Measurements from ENCODE around the gene HOXB5. TPM values are rescaled to one million over a fixed set of nuclear protein-coding genes. Genes with fewer than 3 reads are reported as not detected.
A peak's percentile ranks its signal among the peaks of the same experiment; 100 is the strongest.

The HOXB5 gene
- total and polyA plus RNA-seq, 2 donors (not counting 1 experiment from before 2014, with no cell fraction given), result not detected

DNA sequence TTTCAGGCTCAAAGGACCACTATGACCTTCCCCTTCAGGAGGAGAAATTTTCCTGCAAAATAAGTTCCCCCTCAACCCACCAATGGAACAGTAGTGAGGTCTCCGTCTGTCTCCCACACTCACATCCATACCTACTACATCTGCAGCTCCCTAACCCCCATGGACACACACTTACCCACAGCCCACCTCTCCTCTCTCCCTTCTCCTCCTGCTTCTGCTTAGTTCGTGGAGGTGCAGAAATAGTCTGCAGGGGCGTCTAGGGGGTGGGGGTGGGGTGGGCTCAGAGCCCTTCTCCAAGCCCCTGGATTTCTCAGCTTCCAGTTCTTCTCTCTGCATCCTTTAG lies 24.4 kb downstream of the HOXB5 start:
- H3K9me3 Mint-ChIP-seq (ENCODE audit: insufficient read depth), result no peaks in the 10 kb centered on the region
- H3K4me1 Mint-ChIP-seq, result peaks cover 9% of the 10 kb centered on the region
- H3K27ac Mint-ChIP-seq, result no peak overlapping the region
- no peaks in the 10 kb centered on the region for H4K20me1 ChIP-seq (ENCODE audit: control insufficient read depth, insufficient read depth, low read length, poor library complexity, severe bottlenecking)
- ATAC-seq (ENCODE audit: low read depth), result no peak
- H3K27me3 Mint-ChIP-seq, result peaks cover 23% of the 10 kb centered on the region
- H3K4me2 ChIP-seq (replicated peaks; ENCODE audit: low read depth, low read length, poor library complexity, severe bottlenecking), result peak overlapping the region; percentile 40
- intact Hi-C loops (cut with micrococcal nuclease), result no loop called here
- no peaks in the 10 kb centered on the region for H3K36me3 ChIP-seq (replicated peaks in 1 of 2; ENCODE audit: control extremely low read depth in 1 of 2, control insufficient read depth in 1 of 2, extremely low read depth in 1 of 2, insufficient read depth in 2 of 2, low read length in 1 of 2)
- no peak overlapping the region for H2AFZ ChIP-seq (ENCODE audit: insufficient read depth, low read depth, low read length, poor library complexity, severe bottlenecking)
- no peak for DNase-seq
- no peak overlapping the region for H3K27ac ChIP-seq (ENCODE audit: low read length in 2 of 2)
- TF ChIP-seq, protein P1, sequence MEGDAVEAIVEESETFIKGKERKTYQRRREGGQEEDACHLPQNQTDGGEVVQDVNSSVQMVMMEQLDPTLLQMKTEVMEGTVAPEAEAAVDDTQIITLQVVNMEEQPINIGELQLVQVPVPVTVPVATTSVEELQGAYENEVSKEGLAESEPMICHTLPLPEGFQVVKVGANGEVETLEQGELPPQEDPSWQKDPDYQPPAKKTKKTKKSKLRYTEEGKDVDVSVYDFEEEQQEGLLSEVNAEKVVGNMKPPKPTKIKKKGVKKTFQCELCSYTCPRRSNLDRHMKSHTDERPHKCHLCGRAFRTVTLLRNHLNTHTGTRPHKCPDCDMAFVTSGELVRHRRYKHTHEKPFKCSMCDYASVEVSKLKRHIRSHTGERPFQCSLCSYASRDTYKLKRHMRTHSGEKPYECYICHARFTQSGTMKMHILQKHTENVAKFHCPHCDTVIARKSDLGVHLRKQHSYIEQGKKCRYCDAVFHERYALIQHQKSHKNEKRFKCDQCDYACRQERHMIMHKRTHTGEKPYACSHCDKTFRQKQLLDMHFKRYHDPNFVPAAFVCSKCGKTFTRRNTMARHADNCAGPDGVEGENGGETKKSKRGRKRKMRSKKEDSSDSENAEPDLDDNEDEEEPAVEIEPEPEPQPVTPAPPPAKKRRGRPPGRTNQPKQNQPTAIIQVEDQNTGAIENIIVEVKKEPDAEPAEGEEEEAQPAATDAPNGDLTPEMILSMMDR (IDR thresholded peaks at IDR 0.05), result no peak
- TF ChIP-seq EZH2 (IDR thresholded peaks at IDR 0.05; ENCODE audit: borderline replicate concordance, insufficient read depth, low read depth, low read length, poor library complexity, severe bottlenecking), result no peak
- H3K9ac ChIP-seq (ENCODE audit: low read length), result no peak overlapping the region
- peaks cover 0 to 57% (median 25%) of the 10 kb centered on the region in 4 experiments for H3K27me3 ChIP-seq (replicated peaks in 1 of 4; ENCODE audit: control extremely low read depth in 1 of 4, control insufficient read depth in 3 of 4, insufficient read depth in 4 of 4, low read length in 3 of 4)
- ChIA-PET POLR2A (no interaction called here), CTCF (interaction anchor here (1.3 kb wide), 1 partner anchor 217 kb away, joined by 3 read pairs; no protein-coding TSS in a partner anchor)
- WGBS (ENCODE audit: insufficient coverage), result 100% methylated on average over 1 of the region's 3 CpGs
- H3K4me3 Mint-ChIP-seq, result no peak overlapping the region
- peaks cover 5 to 8% of the 10 kb centered on the region in 2 donors for H3K4me1 ChIP-seq (ENCODE audit: control insufficient read depth in 2 of 2, insufficient read depth in 2 of 2, low read length in 2 of 2)
- no peaks in the 10 kb centered on the region for H3K79me2 ChIP-seq (ENCODE audit: control insufficient read depth, insufficient read depth, low read length)
- H3K9me3 ChIP-seq (ENCODE audit: control extremely low read depth in 1 of 3, control insufficient read depth in 2 of 3, insufficient read depth in 1 of 3, low read length in 2 of 3), result peaks cover 0 to 6% (median 0%) of the 10 kb centered on the region in 3 donors
- no peak overlapping the region for H3K4me3 ChIP-seq (ENCODE audit: control extremely low read depth in 1 of 5, extremely low read depth in 1 of 5, insufficient read depth in 1 of 5, low read depth in 2 of 5, low read length in 4 of 5)

DNA sequence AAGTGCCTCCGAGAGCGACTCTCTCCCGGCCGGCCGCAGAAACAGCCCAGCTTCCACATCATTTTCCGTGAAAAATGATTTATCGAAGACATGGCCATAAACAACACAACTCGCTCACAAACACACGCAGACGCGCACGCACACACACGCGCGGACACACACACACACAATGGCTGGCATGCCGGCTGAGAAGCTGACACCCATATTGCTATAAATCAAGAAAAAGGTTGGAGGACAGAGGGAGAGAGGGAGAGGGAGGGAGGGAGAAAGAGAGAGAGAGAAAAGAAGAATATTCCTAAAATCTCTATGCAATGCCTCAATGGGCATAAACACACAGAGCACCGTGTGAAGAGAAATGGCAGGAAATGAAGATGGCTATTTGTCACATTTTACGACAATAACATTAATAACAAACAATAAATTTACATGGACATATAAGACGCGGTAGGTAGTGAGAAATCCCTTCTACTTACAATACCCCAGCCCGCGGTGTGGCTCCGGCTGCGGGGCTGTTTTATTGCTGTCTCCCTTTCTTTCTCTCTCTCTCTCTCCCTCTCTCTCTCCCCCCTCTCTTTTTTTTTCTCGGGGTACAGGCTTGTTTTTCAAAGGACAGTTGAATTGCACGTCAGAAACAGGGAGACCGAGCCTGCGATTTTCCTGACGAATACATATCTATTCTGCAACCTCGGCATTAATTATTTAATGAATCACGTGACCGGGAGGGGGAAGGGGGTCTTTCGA lies 24.9 kb downstream of the HOXB5 start:
- H3K9me3 Mint-ChIP-seq (ENCODE audit: insufficient read depth), result no peaks in the 10 kb centered on the region

More for the DNA sequence above, 24.9 kb downstream of the HOXB5 start:
- peak overlapping the region; percentile 37 for H2AFZ ChIP-seq (ENCODE audit: insufficient read depth, low read depth, low read length, poor library complexity, severe bottlenecking)
- Mint-ChIP-seq H3K27ac (no peak overlapping the region), H3K4me1 (peaks cover 9% of the 10 kb centered on the region), H3K27me3 (peaks cover 23% of the 10 kb centered on the region), H3K4me3 (no peak overlapping the region)
- H3K27ac ChIP-seq (ENCODE audit: low read length in 2 of 2), result no peak overlapping the region
- no peaks in the 10 kb centered on the region for H3K36me3 ChIP-seq (replicated peaks in 1 of 2; ENCODE audit: control extremely low read depth in 1 of 2, control insufficient read depth in 1 of 2, extremely low read depth in 1 of 2, insufficient read depth in 2 of 2, low read length in 1 of 2)
- H3K27me3 ChIP-seq (replicated peaks in 1 of 4; ENCODE audit: control extremely low read depth in 1 of 4, control insufficient read depth in 3 of 4, insufficient read depth in 4 of 4, low read length in 3 of 4), result peaks cover 0 to 61% (median 25%) of the 10 kb centered on the region in 4 experiments
- POLR2A ChIA-PET, result no interaction called here
- peaks cover 5 to 8% of the 10 kb centered on the region in 2 donors for H3K4me1 ChIP-seq (ENCODE audit: control insufficient read depth in 2 of 2, insufficient read depth in 2 of 2, low read length in 2 of 2)
- 17% methylated on average over 12 of the region's 33 CpGs for WGBS (ENCODE audit: insufficient coverage)
- peaks cover 0 to 6% (median 0%) of the 10 kb centered on the region in 3 donors for H3K9me3 ChIP-seq (ENCODE audit: control extremely low read depth in 1 of 3, control insufficient read depth in 2 of 3, insufficient read depth in 1 of 3, low read length in 2 of 3)
- CTCF ChIA-PET, result interaction anchor here (1.3 kb wide), 1 partner anchor 217 kb away, joined by 3 read pairs; no protein-coding TSS in a partner anchor
- intact Hi-C loops (cut with micrococcal nuclease), result no loop called here
- H3K4me3 ChIP-seq (ENCODE audit: control extremely low read depth in 1 of 5, extremely low read depth in 1 of 5, insufficient read depth in 1 of 5, low read depth in 2 of 5, low read length in 4 of 5), result peak overlapping the region in 1 of 5 experiments; percentile 36
- TF ChIP-seq EZH2 (IDR thresholded peaks at IDR 0.05; ENCODE audit: borderline replicate concordance, insufficient read depth, low read depth, low read length, poor library complexity, severe bottlenecking), result no peak
- TF ChIP-seq, protein P1 (IDR thresholded peaks at IDR 0.05), result no peak
- no peaks in the 10 kb centered on the region for H3K79me2 ChIP-seq (ENCODE audit: control insufficient read depth, insufficient read depth, low read length)
- no peaks in the 10 kb centered on the region for H4K20me1 ChIP-seq (ENCODE audit: control insufficient read depth, insufficient read depth, low read length, poor library complexity, severe bottlenecking)
- H3K9ac ChIP-seq (ENCODE audit: low read length), result no peak overlapping the region
- DNase-seq (peak; percentile 16), ATAC-seq (ENCODE audit: low read depth) (no peak)
- peak overlapping the region; percentile 40 for H3K4me2 ChIP-seq (replicated peaks; ENCODE audit: low read depth, low read length, poor library complexity, severe bottlenecking)
